DOHH2 (cell line): ENCODE results near the gene ADARB1.

Experiments used
- H3F3A ChIP-seq: fragments of 200-600 bp; sonication (generic), shearing (Covaris generic); 2 replicates; pipeline ENCODE4 v1.6.0; 2016; ENCODE audit warnings: antibody characterized with exemption, mild to moderate bottlenecking; ENCODE audit not compliant: control insufficient read depth, insufficient read depth
- H3K27ac ChIP-seq: fragments of 200-600 bp; sonication (generic); 2 replicates; pipeline ENCODE4 v1.5.1; 2014; ENCODE audit warnings: low read depth, mild to moderate bottlenecking, low read length, moderate library complexity
- H3K27me3 ChIP-seq: fragments of 200-600 bp; sonication (generic); 2 replicates; pipeline ENCODE4 v1.6.1; 2014; ENCODE audit warnings: mild to moderate bottlenecking, low read length, mixed read lengths; ENCODE audit not compliant: control insufficient read depth
- H3K36me3 ChIP-seq: fragments of 200-600 bp; sonication (generic); 2 replicates; pipeline ENCODE4 v1.6.1; 2014; ENCODE audit warnings: mild to moderate bottlenecking, low read length, moderate library complexity, mixed read lengths; ENCODE audit not compliant: control insufficient read depth
- H3K4me1 ChIP-seq: fragments of 200-600 bp; sonication (generic); 2 replicates; pipeline ENCODE4 v1.6.1; 2014; ENCODE audit warnings: mild to moderate bottlenecking, low read length, mixed read lengths; ENCODE audit not compliant: control insufficient read depth
- H3K4me2 ChIP-seq: fragments of 200-600 bp; sonication (generic); 2 replicates; pipeline ENCODE4 v1.6.0; 2014; ENCODE audit warnings: mild to moderate bottlenecking, low read length, moderate library complexity
- H3K4me3 ChIP-seq: fragments of 200-600 bp; sonication (generic); 2 replicates; pipeline ENCODE4 v1.5.1; 2014; ENCODE audit warnings: mild to moderate bottlenecking, low read length, mixed read lengths
- H3K79me2 ChIP-seq: fragments of 200-600 bp; sonication (generic); 2 replicates; pipeline ENCODE4 v1.6.1; 2014; ENCODE audit warnings: mild to moderate bottlenecking, low read length, mixed read lengths; ENCODE audit not compliant: control insufficient read depth
- H3K9me2 ChIP-seq: fragments of 200-600 bp; sonication (generic); replicated peaks from 2 replicates; pipeline ENCODE4 v1.6.1; 2014; ENCODE audit warnings: mild to moderate bottlenecking, low read length, mixed read lengths; ENCODE audit not compliant: control insufficient read depth
- H3K9me3 ChIP-seq: fragments of 200-600 bp; sonication (generic); 2 replicates; pipeline ENCODE4 v1.6.1; 2014; ENCODE audit warnings: antibody characterized with exemption, low read length, mixed read lengths; ENCODE audit not compliant: control insufficient read depth, insufficient read depth
- H4K20me1 ChIP-seq: fragments of 200-600 bp; sonication (generic); 2 replicates; pipeline ENCODE4 v1.6.0; 2014; ENCODE audit warnings: low read depth, mild to moderate bottlenecking, antibody characterized with exemption, low read length, moderate library complexity; ENCODE audit not compliant: control insufficient read depth, insufficient read depth
- EZH2phosphoT487 ChIP-seq: fragments of 200-600 bp; sonication (generic); IDR thresholded peaks from 2 replicates; pipeline ENCODE4 v1.6.1; 2017; ENCODE audit warnings: borderline replicate concordance, mild to moderate bottlenecking, antibody characterized with exemption, low read length, moderate library complexity, mixed read lengths
- TF ChIP-seq, protein P1 (sequence below): fragments of 200-600 bp; sonication (generic); IDR thresholded peaks from one replicate; pipeline ENCODE4 v1.5.1; 2014; ENCODE audit warnings: antibody characterized with exemption, mild to moderate bottlenecking, low read depth, low read length; ENCODE audit not compliant: poor library complexity, severe bottlenecking

The ADARB1 gene

DNA sequence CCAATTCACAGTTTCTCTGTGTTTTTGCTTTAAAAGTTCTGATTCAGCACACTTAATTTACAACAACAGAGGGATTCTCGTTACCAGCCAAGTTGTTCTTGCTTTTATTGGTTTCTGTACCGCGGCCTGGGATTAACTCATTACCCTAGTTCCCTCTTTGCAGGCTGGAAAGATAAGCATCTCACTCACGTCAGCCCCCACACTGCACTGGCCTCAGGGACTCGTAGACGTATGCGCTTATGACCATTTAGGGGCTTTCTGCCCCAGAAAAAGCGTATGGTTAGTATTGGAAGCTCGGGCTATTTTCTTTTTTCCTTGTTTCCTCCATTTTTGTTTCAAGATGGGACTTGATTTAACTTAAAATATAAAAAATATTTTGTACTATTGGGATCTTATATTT lies 137.3 kb downstream of the ADARB1 start:
- no peaks in the 10 kb centered on the region for H3K79me2 ChIP-seq
- H3K27ac ChIP-seq = no peak overlapping the region
- H3F3A ChIP-seq = no peaks in the 10 kb centered on the region
- H3K4me1 ChIP-seq = no peaks in the 10 kb centered on the region
- no peaks in the 10 kb centered on the region; the same call in 1 of the 2 replicates for H3K9me3 ChIP-seq
- TF ChIP-seq, protein P1, sequence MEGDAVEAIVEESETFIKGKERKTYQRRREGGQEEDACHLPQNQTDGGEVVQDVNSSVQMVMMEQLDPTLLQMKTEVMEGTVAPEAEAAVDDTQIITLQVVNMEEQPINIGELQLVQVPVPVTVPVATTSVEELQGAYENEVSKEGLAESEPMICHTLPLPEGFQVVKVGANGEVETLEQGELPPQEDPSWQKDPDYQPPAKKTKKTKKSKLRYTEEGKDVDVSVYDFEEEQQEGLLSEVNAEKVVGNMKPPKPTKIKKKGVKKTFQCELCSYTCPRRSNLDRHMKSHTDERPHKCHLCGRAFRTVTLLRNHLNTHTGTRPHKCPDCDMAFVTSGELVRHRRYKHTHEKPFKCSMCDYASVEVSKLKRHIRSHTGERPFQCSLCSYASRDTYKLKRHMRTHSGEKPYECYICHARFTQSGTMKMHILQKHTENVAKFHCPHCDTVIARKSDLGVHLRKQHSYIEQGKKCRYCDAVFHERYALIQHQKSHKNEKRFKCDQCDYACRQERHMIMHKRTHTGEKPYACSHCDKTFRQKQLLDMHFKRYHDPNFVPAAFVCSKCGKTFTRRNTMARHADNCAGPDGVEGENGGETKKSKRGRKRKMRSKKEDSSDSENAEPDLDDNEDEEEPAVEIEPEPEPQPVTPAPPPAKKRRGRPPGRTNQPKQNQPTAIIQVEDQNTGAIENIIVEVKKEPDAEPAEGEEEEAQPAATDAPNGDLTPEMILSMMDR = no peak
- no peak for TF ChIP-seq EZH2phosphoT487
- H3K27me3 ChIP-seq = peaks cover 3% of the 10 kb centered on the region; the same call in 1 of the 2 replicates
- no peak overlapping the region for H3K4me3 ChIP-seq
- no peaks in the 10 kb centered on the region for H4K20me1 ChIP-seq
- H3K9me2 ChIP-seq = no peaks in the 10 kb centered on the region
- no peaks in the 10 kb centered on the region for H3K36me3 ChIP-seq
- H3K4me2 ChIP-seq = no peak overlapping the region

DNA sequence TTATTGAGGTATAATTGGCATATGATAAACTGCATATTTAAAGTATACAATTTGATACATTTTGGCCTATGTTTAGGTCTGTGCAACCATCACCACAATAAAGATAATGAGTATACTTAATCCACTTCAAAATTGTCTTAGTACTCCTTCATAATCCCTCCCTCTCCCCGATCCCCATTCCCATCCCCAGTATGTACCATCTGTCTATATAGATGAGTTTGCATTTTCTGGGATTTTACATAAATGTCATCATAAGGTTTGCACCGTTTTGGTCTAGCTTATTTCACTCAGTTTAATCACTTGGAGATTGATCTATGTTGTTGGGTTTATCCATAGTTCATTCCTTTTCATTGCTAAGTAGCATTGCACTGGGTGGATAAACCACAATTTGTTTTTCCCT lies 139.0 kb downstream of the ADARB1 start:
- Histone ChIP-seq H3K9me2 (no peaks in the 10 kb centered on the region), H3K27me3 (peaks cover 3% of the 10 kb centered on the region; the same call in 1 of the 2 replicates), H3K9me3 (peaks cover 4% of the 10 kb centered on the region), H3K36me3 (no peaks in the 10 kb centered on the region), H3K4me3 (no peak overlapping the region), H4K20me1 (no peaks in the 10 kb centered on the region), H3K4me1 (no peaks in the 10 kb centered on the region), H3K27ac (no peak overlapping the region), H3F3A (no peaks in the 10 kb centered on the region), H3K4me2 (no peak overlapping the region), H3K79me2 (no peaks in the 10 kb centered on the region)
- TF ChIP-seq, protein P1 = no peak
- no peak for TF ChIP-seq EZH2phosphoT487

DNA sequence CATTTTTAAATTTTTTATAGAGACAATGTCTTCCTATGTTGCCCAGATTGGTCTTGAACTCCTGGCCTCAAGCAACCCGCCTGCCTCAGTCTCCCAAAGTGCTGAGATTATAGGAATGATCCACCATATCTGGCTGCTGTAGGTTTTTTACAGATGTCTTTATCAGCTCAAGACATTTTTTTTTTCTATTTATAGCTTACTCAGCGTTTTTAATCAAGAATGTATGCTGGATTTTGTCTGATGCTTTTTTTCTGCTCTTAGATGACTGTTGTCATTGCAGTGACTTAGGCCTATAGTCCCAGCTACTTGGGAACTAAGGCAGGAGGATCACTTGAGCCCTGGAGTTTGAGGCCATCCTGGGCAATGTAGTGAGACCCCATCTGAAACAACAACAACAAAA lies 140.8 kb downstream of the ADARB1 start:
- H3K36me3 ChIP-seq = no peaks in the 10 kb centered on the region
- H3K4me3 ChIP-seq = no peak overlapping the region
- H3K27me3 ChIP-seq = peaks cover 3% of the 10 kb centered on the region; the same call in 1 of the 2 replicates
- peaks cover 4% of the 10 kb centered on the region for H3K9me3 ChIP-seq
- no peaks in the 10 kb centered on the region for H3K4me1 ChIP-seq
- no peak overlapping the region for H3K27ac ChIP-seq
- no peak for TF ChIP-seq EZH2phosphoT487
- TF ChIP-seq, protein P1 = no peak
- no peaks in the 10 kb centered on the region for H4K20me1 ChIP-seq
- H3F3A ChIP-seq = no peaks in the 10 kb centered on the region
- no peak overlapping the region for H3K4me2 ChIP-seq
- no peaks in the 10 kb centered on the region for H3K9me2 ChIP-seq
- H3K79me2 ChIP-seq = no peaks in the 10 kb centered on the region
